Measurements from ENCODE around the gene HSPA12A. TPM values are rescaled to one million over a fixed set of nuclear protein-coding genes. Genes with fewer than 3 reads are reported as not detected.

HSPA12A gene
- under 1 TPM in 1 of 2 experiments, not detected in 1; 0.08 TPM for total RNA-seq

DNA sequence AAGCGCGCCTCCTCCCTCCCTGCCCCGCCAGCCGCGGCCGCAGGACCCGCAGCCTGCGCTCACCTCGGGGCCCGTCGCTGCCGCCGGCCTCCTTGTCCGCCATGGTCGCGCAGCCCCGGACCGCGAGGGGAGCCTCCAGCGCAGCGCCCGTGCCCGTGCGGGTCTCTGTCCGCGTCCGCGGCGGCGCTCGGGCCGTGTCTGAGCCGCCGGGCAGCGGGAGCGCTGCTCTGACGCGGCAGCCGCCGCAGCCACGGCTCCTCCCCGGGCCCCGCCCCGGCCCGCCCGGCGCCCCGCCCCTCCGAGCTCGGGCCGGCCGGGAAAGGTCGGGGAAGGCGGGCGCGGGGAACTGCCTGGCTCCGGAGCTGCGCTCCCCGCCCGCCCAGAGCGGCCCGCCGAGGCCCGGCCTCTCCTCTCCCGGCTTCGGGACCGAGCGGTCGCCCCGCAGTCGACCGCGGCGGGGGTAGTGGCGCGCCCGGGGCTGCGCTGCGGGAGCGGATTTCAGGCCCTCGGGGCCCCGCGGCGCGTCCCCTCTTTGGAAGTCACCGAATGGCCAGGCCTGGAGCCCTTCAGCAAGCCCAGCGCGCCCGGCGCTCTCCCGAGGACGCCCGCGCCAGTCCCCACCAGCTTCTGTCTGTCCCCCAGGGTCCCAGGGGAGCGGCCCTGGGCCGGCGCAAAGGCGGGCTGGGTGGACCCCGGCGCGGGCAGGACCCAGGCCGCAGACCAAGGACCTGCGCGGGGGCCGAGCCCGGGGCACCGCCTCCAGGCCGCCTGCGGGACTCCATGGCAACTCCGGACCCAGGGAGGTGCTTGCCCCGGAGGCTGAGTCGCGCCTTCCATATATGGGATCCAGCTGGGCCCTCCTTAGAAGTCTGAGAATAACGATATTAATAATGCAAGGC lies at the start of gene HSPA12A:
HSPA12A (minus strand) TSS at position 200 of the 899 bp plus-strand sequence; CDS start at position 103, 97 bp downstream.
- CTCF ChIA-PET = no interaction called here
- Mint-ChIP-seq H3K27ac (no peak within 1 kb of the TSS), H3K4me1 (peaks cover 3% of the 10 kb centered on the region), H3K27me3 (peaks cover 64% of the 10 kb centered on the region), H3K9me3 (no peaks in the 10 kb centered on the region), H3K4me3 (peak within 1 kb of the TSS; percentile 17), H3K36me3 (ENCODE audit: low read depth) (no peaks in the 10 kb centered on the region)
- DNase-seq = peak; percentile 36
- POLR2A ChIA-PET = no interaction called here

DNA sequence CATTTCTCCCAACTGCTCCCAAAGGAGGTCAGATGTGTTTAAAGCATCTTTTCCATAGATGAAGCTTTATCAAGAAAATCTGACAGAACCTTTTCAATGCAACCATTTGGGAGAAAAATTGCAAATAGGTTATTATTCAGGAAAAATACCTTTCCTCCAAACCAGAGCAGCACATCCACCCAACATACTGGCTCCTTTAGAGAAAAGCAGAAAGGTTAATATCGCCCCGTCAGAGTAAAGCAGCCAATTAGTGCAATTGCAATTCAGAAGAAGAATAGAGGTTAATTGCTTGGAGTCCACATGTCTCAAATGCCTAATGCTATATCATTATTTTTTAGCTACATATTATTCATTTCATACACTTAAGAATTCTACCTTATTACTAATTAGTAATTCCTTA lies 48.9 kb upstream of the HSPA12A start:
- Mint-ChIP-seq H3K9me3 (no peaks in the 10 kb centered on the region), H3K4me3 (no peak overlapping the region), H3K4me1 (peaks cover 14% of the 10 kb centered on the region), H3K36me3 (ENCODE audit: low read depth) (no peaks in the 10 kb centered on the region), H3K27ac (no peak overlapping the region), H3K27me3 (peaks cover 9% of the 10 kb centered on the region)
- POLR2A ChIA-PET = no interaction called here
- DNase-seq = no peak
- CTCF ChIA-PET = no interaction called here

DNA sequence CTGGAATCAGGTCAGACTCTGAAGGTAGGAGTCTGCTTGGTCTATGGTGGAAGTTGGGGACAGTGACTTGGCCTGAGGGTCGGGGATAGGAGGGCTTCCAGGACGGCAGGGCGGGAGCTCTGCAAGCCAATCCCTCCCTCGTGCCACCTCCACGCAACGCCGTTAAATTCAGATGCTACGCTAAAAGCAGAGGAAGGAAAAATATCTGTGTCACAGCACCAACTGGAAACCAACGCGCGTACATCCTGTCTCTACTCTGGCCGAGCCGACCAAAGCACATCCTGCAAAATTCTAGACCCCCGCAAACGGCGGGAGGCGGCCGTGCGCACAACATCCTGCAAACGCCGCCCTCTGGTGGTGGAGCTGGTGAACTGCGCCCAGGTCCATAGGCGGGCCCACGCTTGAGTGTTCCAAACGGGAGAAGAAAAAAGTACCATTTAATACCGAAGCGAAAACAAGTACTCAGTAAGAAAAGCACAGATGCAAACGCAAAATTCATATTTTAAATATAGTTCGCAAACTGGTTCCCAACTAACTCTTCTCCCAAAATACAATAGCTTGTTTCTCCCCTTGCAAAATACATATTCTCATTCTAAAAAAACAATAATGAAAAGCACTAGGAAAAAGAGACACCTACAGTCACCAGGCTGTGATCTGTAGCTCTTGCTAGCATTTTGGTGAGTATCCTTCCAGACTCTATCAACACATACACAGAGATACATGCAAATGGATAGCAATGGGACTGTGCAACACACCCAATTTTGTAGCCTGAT lies 45.7 kb upstream of the HSPA12A start:
- H3K27ac Mint-ChIP-seq = peak overlapping the region; percentile 75
- H3K36me3 Mint-ChIP-seq (ENCODE audit: low read depth) = no peaks in the 10 kb centered on the region
- peaks cover 14% of the 10 kb centered on the region for H3K4me1 Mint-ChIP-seq
- POLR2A ChIA-PET = no interaction called here
- CTCF ChIA-PET = interaction anchor here (0.8 to 4.0 kb wide), 16 partner anchors 9 to 387 kb away, joined by 3 to 46 read pairs (median 4); no protein-coding TSS in a partner anchor
- peaks cover 8% of the 10 kb centered on the region for H3K27me3 Mint-ChIP-seq
- peak; percentile 81 for DNase-seq
- peak overlapping the region; percentile 23 for H3K4me3 Mint-ChIP-seq
- no peaks in the 10 kb centered on the region for H3K9me3 Mint-ChIP-seq

GRCh38 chr10:116787053-116787659 lies 44.8 kb upstream of the HSPA12A start:
- POLR2A ChIA-PET = interaction anchor here (1.0 kb wide), 1 partner anchor 10 kb away, joined by 3 read pairs; no protein-coding TSS in a partner anchor
- DNase-seq = peak; percentile 12
- H3K36me3 Mint-ChIP-seq (ENCODE audit: low read depth) = no peaks in the 10 kb centered on the region
- H3K27me3 Mint-ChIP-seq = peaks cover 9% of the 10 kb centered on the region
- CTCF ChIA-PET = interaction anchor here (0.9 to 4.0 kb wide), 12 partner anchors 9 to 388 kb away, joined by 3 to 46 read pairs (median 4); no protein-coding TSS in a partner anchor
- peak overlapping the region; percentile 75 for H3K27ac Mint-ChIP-seq
- H3K4me3 Mint-ChIP-seq = no peak overlapping the region
- H3K4me1 Mint-ChIP-seq = peaks cover 14% of the 10 kb centered on the region
- H3K9me3 Mint-ChIP-seq = no peaks in the 10 kb centered on the region

DNA sequence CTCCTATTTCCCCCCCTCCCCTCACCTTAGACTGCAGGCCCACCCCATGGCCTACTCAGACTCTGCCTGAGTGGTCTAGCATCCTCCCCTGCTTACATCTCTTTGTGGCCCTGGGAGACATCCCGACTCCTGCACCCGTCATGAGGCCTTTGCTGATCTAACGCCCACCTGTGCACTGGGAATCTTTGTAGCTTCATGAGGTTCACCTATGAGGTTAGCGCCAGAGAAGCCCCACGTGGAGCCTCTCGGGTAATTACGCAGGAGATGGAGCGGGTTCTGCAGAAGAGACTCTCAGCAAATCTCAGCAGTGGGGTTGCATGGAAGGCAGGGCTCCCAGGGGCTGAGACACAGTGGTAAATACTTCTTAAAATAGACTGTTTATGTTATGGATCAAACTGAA lies 43.5 kb upstream of the HSPA12A start:
- Mint-ChIP-seq H3K27ac (no peak overlapping the region), H3K4me3 (no peak overlapping the region), H3K4me1 (peaks cover 14% of the 10 kb centered on the region), H3K27me3 (peaks cover 18% of the 10 kb centered on the region), H3K9me3 (no peaks in the 10 kb centered on the region), H3K36me3 (ENCODE audit: low read depth) (no peaks in the 10 kb centered on the region)
- ChIA-PET CTCF (interaction anchor here (1.8 to 4.0 kb wide), 2 partner anchors 13 to 20 kb away, joined by 3 to 46 read pairs; no protein-coding TSS in a partner anchor), POLR2A (no interaction called here)
- no peak for DNase-seq

GRCh38 chr10:116785282-116785681 lies 42.9 kb upstream of the HSPA12A start:
- Mint-ChIP-seq H3K27me3 (peaks cover 18% of the 10 kb centered on the region), H3K9me3 (no peaks in the 10 kb centered on the region), H3K27ac (no peak overlapping the region), H3K4me3 (no peak overlapping the region), H3K4me1 (peaks cover 14% of the 10 kb centered on the region), H3K36me3 (ENCODE audit: low read depth) (no peaks in the 10 kb centered on the region)
- no peak for DNase-seq
- ChIA-PET POLR2A (no interaction called here), CTCF (no interaction called here)

DNA sequence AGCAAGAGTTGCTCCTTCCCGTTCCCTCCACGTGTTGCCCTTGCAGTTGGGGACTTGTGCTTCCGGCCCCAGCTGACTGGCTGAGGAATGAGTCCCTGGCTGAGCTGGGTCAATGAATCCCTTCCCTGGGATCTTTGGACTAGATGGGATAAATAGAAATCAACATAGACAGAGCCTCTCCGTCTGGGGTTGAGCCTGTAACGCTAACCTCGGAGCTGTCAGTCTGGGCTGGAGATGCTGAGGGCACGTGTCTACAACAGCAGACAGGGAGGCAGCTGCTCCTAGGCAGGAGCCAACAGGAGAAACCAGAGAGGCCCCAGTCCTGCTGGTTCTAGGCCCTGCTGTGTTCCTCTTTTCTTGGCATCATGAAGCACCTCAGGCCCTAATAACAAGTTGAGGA lies 42.3 kb upstream of the HSPA12A start:
- Mint-ChIP-seq H3K4me1 (peaks cover 14% of the 10 kb centered on the region), H3K27ac (no peak overlapping the region), H3K27me3 (peaks cover 18% of the 10 kb centered on the region), H3K36me3 (ENCODE audit: low read depth) (no peaks in the 10 kb centered on the region), H3K9me3 (no peaks in the 10 kb centered on the region), H3K4me3 (no peak overlapping the region)
- ChIA-PET CTCF (no interaction called here), POLR2A (no interaction called here)
- no peak for DNase-seq

GRCh38 chr10:116784035-116784434 lies 41.7 kb upstream of the HSPA12A start:
- Mint-ChIP-seq H3K36me3 (ENCODE audit: low read depth) (no peaks in the 10 kb centered on the region), H3K4me3 (no peak overlapping the region), H3K9me3 (no peaks in the 10 kb centered on the region), H3K27me3 (peaks cover 18% of the 10 kb centered on the region), H3K27ac (no peak overlapping the region), H3K4me1 (peaks cover 14% of the 10 kb centered on the region)
- DNase-seq = no peak
- POLR2A ChIA-PET = no interaction called here
- CTCF ChIA-PET = no interaction called here

- Mint-ChIP-seq H3K27ac (no peak overlapping the region), H3K4me1 (peaks cover 14% of the 10 kb centered on the region), H3K27me3 (peaks cover 18% of the 10 kb centered on the region), H3K4me3 (no peak overlapping the region), H3K9me3 (no peaks in the 10 kb centered on the region), H3K36me3 (ENCODE audit: low read depth) (no peaks in the 10 kb centered on the region)
- ChIA-PET CTCF (no interaction called here), POLR2A (no interaction called here)
- DNase-seq = no peak
Measured at GRCh38 chr10:116783011-116783655, 40.8 kb upstream of the HSPA12A start.

DNA sequence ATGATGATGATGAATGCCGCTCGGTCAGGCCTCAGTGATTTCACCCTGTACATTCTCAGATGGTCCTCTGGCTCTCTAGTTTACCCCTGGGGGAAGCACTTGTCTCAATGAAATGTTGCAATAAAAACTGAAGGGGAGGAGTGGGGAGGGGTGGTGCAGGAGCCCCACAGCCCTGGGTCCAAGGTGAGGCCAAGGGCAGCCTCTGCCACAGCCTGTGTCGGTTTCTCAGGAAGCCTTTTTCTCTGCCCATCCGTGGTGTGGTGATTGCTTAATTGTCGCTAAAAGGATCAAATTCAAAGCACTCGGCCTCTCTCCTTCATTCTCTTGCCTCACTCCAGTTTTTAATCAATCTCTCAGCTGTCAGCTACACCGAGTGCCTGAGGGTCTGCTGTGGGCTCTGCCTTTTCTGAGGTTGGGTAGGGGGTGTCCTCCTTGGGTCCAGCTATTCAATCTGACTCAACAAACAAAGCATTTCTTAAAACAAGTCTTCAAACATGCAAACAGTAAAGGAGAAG lies 39.1 kb upstream of the HSPA12A start:
- Mint-ChIP-seq H3K4me3 (no peak overlapping the region), H3K4me1 (no peaks in the 10 kb centered on the region), H3K27ac (no peak overlapping the region), H3K27me3 (peaks cover 12% of the 10 kb centered on the region), H3K36me3 (ENCODE audit: low read depth) (no peaks in the 10 kb centered on the region), H3K9me3 (no peaks in the 10 kb centered on the region)
- ChIA-PET CTCF (no interaction called here), POLR2A (no interaction called here)
- DNase-seq = no peak

GRCh38 chr10:116780691-116781205 lies 38.4 kb upstream of the HSPA12A start:
- no peak for DNase-seq
- Mint-ChIP-seq H3K4me3 (no peak overlapping the region), H3K9me3 (no peaks in the 10 kb centered on the region), H3K27ac (no peak overlapping the region), H3K36me3 (ENCODE audit: low read depth) (no peaks in the 10 kb centered on the region), H3K27me3 (peaks cover 12% of the 10 kb centered on the region), H3K4me1 (no peaks in the 10 kb centered on the region)
- ChIA-PET CTCF (no interaction called here), POLR2A (no interaction called here)

DNA sequence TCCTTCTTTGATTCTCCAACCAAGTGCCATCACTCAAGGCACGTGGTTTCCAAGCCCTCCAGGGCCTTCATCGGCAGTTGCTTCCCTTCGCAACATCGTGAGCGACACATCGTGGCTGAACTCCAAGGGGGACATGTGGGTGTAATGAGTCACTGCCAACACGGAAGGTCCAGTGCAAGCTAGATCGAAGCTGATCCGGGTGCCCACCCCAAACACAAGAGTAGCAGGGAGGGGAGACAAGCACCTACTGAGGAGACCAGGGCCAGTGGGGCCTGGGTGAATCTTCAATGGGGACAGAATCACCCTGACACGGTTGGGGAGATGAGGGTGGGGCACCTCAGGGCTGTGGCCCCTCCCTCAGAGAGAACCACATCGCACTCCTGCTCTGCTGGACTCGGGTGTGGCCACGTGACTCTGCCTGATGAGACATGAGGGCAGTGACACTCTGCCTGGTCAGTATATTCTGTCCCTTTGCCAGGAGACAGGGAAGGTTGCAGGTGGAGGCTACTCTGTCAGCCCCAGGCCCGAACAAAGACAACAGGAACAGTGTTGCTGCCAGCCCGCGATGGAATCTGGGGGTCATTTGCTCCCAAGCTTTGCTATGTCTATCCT lies 36.8 kb upstream of the HSPA12A start:
- Mint-ChIP-seq H3K27ac (no peak overlapping the region), H3K4me3 (no peak overlapping the region), H3K4me1 (no peaks in the 10 kb centered on the region), H3K9me3 (no peaks in the 10 kb centered on the region), H3K36me3 (ENCODE audit: low read depth) (no peaks in the 10 kb centered on the region), H3K27me3 (peaks cover 10% of the 10 kb centered on the region)
- CTCF ChIA-PET = interaction anchor here (1.0 kb wide), 1 partner anchor 9 kb away, joined by 3 read pairs; no protein-coding TSS in a partner anchor
- POLR2A ChIA-PET = no interaction called here
- no peak for DNase-seq
